CD4-positive, alpha-beta T cell (primary cell): ENCODE results near the gene SECISBP2L. TPM values are rescaled to one million over a fixed set of nuclear protein-coding genes. Genes with fewer than 3 reads are reported as not detected.

ENCODE experiments used
- ATAC-seq: fragments of 200-7000 bp; cut with Tn5 transposase; one replicate; pipeline ENCODE4 v1.10.0; 2022; ENCODE audit warnings: mild to moderate bottlenecking; ENCODE audit not compliant: poor library complexity
- CTCF ChIA-PET: fragments of 350-600 bp; sonication (Branson Sonifier 250); formaldehyde crosslinking; loops from one replicate; lab custom pipeline; 2021; ENCODE audit warnings: antibody characterized with exemption, inconsistent platforms; lab: Charles Lee
- POLR2A ChIA-PET: fragments of 350-600 bp; sonication (Branson Sonifier 250); formaldehyde crosslinking; loops from one replicate; lab custom pipeline; 2021; ENCODE audit warnings: antibody characterized with exemption, inconsistent platforms; lab: Charles Lee
- DNase-seq, 14 experiments: peaks; one replicate each; pipeline ENCODE4 v3.0.0-alpha.2; 2013 to 2020; ENCODE audit warnings: mixed read lengths in 2 of 14
- H3K27ac ChIP-seq, 2 donors: one replicate each; pipeline versions ENCODE4 v1.5.1 to v1.7.0; 2013; ENCODE audit warnings: low read length in 2 of 2, low read depth in 1 of 2, mild to moderate bottlenecking in 1 of 2
- H3K27me3 ChIP-seq, 2 experiments: 1 replicate in 1 of 2; 2 replicates in 1 of 2; pipeline versions ENCODE4 v1.6.1 to v1.7.0; 2013; ENCODE audit warnings: low read length in 2 of 2, control low read depth in 1 of 2, mild to moderate bottlenecking in 1 of 2, moderate library complexity in 1 of 2; ENCODE audit not compliant: insufficient read depth in 2 of 2, control insufficient read depth in 1 of 2
- H3K36me3 ChIP-seq: one replicate; pipeline ENCODE4 v1.6.1; 2013; ENCODE audit warnings: low read length, control low read depth; ENCODE audit not compliant: insufficient read depth
- H3K4me1 ChIP-seq: one replicate; pipeline ENCODE4 v1.6.1; 2013; ENCODE audit warnings: low read length, control low read depth; ENCODE audit not compliant: insufficient read depth
- H3K4me3 ChIP-seq: one replicate; pipeline ENCODE4 v1.5.1; 2013; ENCODE audit warnings: mild to moderate bottlenecking, low read length, moderate library complexity
- H3K9me3 ChIP-seq, 2 experiments: 1 replicate in 1 of 2; 2 replicates in 1 of 2; pipeline versions ENCODE4 v1.6.1 to v1.7.0; 2013; ENCODE audit warnings: low read length in 2 of 2, mild to moderate bottlenecking in 2 of 2, control low read depth in 1 of 2, moderate library complexity in 1 of 2; ENCODE audit not compliant: control insufficient read depth in 1 of 2, insufficient read depth in 1 of 2
- H3K27ac Mint-ChIP-seq: one replicate; pipeline ENCODE4 v1.8.0; 2020; ENCODE audit warnings: mixed read lengths
- H3K27me3 Mint-ChIP-seq: one replicate; pipeline ENCODE4 v1.8.0; 2021; ENCODE audit warnings: mixed read lengths
- H3K36me3 Mint-ChIP-seq: one replicate; pipeline ENCODE4 v1.8.0; 2021; ENCODE audit warnings: low read depth, mixed read lengths
- H3K4me1 Mint-ChIP-seq: one replicate; pipeline ENCODE4 v1.8.0; 2021; ENCODE audit warnings: low read depth, mixed read lengths
- H3K4me3 Mint-ChIP-seq: one replicate; pipeline ENCODE4 v1.8.0; 2020; ENCODE audit warnings: mild to moderate bottlenecking, mixed read lengths
- H3K9me3 Mint-ChIP-seq: one replicate; pipeline ENCODE4 v1.8.0; 2020; ENCODE audit warnings: mixed read lengths
- CTCF ChIP-seq: fragments of 200-600 bp; IDR thresholded peaks from one replicate; pipeline ENCODE4 v1.8.0; 2022; ENCODE audit warnings: antibody characterized with exemption, mild to moderate bottlenecking
- intact Hi-C, 2 experiments: fragments of 100-400 bp; cut with DNase I in 1 of 2; cut with micrococcal nuclease in 1 of 2; formaldehyde crosslinking; loops; one replicate each; pipeline versions ENCODE4 v1.15.1 to v1.9.0; 2023 to 2025; cut with DNase I, micrococcal nuclease
- total RNA-seq, 174 experiments: library from RNA in 2 of 174; stranded (reverse) in 2 of 174; gene quantifications; one replicate each; pipeline ENCODE4 v1.2.3 and lab custom pipeline; 2021 to 2026

Gene SECISBP2L
- total RNA-seq, 2 experiments from 2014 or later = 55.9 to 56.0 TPM

- Histone ChIP-seq H3K4me1 (peaks cover 5% of the 10 kb centered on the region), H3K4me3 (no peak overlapping the region), H3K27me3 (peaks cover 0 to 4% of the 10 kb centered on the region in 2 experiments), H3K27ac (no peak overlapping the region), H3K9me3 (peaks cover 0 to 5% of the 10 kb centered on the region in 2 experiments), H3K36me3 (no peaks in the 10 kb centered on the region)
- no peak for TF ChIP-seq CTCF
- H3K9me3 Mint-ChIP-seq = no peaks in the 10 kb centered on the region
- no peaks in the 10 kb centered on the region for H3K36me3 Mint-ChIP-seq
- H3K4me3 Mint-ChIP-seq = no peak overlapping the region
- ChIA-PET POLR2A (no interaction called here), CTCF (no interaction called here)
- H3K27ac Mint-ChIP-seq = no peak overlapping the region
- ATAC-seq (no peak), DNase-seq (no peak)
- peaks cover under 1% of the 10 kb centered on the region for H3K4me1 Mint-ChIP-seq
- peaks cover 28% of the 10 kb centered on the region for H3K27me3 Mint-ChIP-seq
- intact Hi-C loops = no loop called here
Measured at GRCh38 chr15:49066372-49066771, 20.1 kb upstream of the SECISBP2L start.

DNA sequence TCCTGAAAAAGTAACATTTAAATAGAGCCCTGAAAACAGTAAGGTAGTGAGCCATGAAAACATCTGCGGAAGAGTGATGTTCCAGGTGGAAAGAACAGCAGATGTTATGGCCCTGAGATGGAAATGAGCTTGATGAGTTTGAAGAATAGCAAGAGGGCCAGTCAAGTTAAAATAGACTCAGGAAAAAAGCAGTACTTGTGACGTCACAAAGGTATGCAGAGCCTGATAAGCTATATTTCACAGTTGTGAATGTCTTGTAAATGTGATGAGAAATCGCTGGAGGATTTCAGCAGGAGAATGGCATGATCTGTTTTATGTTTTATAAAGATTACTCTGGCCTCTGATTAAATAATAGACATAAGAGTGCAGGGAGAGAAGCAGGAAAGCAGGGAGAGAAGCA, 18.6 kb upstream of the SECISBP2L start:
- no peaks in the 10 kb centered on the region for H3K36me3 ChIP-seq
- POLR2A ChIA-PET = no interaction called here
- H3K9me3 ChIP-seq = peaks cover 0 to 5% of the 10 kb centered on the region in 2 experiments
- CTCF ChIA-PET = no interaction called here
- Mint-ChIP-seq H3K27me3 (peaks cover 15% of the 10 kb centered on the region), H3K4me3 (no peak overlapping the region), H3K4me1 (peaks cover 14% of the 10 kb centered on the region), H3K27ac (no peak overlapping the region), H3K9me3 (no peaks in the 10 kb centered on the region), H3K36me3 (no peaks in the 10 kb centered on the region)
- DNase-seq (no peak), ATAC-seq (no peak)
- intact Hi-C loops = no loop called here
- peaks cover 0 to 4% of the 10 kb centered on the region in 2 experiments for H3K27me3 ChIP-seq
- no peak overlapping the region for H3K27ac ChIP-seq
- no peak overlapping the region for H3K4me3 ChIP-seq
- no peak for TF ChIP-seq CTCF
- peaks cover 17% of the 10 kb centered on the region for H3K4me1 ChIP-seq

DNA sequence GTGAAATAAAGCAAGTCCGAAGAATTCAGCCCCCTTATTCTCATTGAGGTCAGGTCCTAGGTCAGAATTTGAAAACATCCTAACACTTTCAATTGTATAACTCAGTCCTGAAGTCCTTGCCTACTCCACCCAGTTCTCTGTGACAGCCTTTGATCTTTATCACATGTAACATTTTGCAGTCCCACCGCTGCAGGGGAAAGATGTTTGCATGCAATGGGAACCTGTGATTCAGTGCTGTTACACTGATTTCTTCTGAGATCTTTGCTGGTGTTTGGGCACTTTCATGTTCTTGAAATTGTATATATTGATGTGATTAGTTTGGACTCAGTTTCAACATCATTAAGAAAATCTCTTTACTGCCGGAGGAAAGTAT, 18.0 kb upstream of the SECISBP2L start:
- Histone ChIP-seq H3K36me3 (no peaks in the 10 kb centered on the region), H3K9me3 (peaks cover 0 to 5% of the 10 kb centered on the region in 2 experiments), H3K27ac (no peak overlapping the region), H3K4me3 (no peak overlapping the region), H3K27me3 (peaks cover 0 to 4% of the 10 kb centered on the region in 2 experiments), H3K4me1 (peaks cover 18% of the 10 kb centered on the region)
- POLR2A ChIA-PET = interaction anchor here (4.0 kb wide), 1 partner anchor 18 kb away, joined by 13 read pairs; the partner anchor contains the start of gene SECISBP2L
- DNase-seq (peak in 2 of 14 experiments; percentile 17 to 28), ATAC-seq (peak; percentile 43)
- H3K27ac Mint-ChIP-seq = no peak overlapping the region
- CTCF ChIA-PET = no interaction called here
- TF ChIP-seq CTCF = no peak
- no peaks in the 10 kb centered on the region for H3K36me3 Mint-ChIP-seq
- intact Hi-C loops = no loop called here
- H3K9me3 Mint-ChIP-seq = no peaks in the 10 kb centered on the region
- no peak overlapping the region for H3K4me3 Mint-ChIP-seq
- peaks cover 14% of the 10 kb centered on the region for H3K4me1 Mint-ChIP-seq
- peaks cover 8% of the 10 kb centered on the region for H3K27me3 Mint-ChIP-seq
